Coronary artery (tissue), 2 donors: ENCODE data around the gene LATS2.

Experiments used
- DNase-seq: peaks from one replicate; pipeline ENCODE4 v3.0.0-alpha.2; 2017; ENCODE audit warnings: low spot score
- H3K27ac ChIP-seq, 2 donors: fragments of 200-600 bp; sonication (generic); one replicate each; pipeline ENCODE4 v1.5.1; 2016 to 2019
- H3K4me3 ChIP-seq: fragments of 200-600 bp; sonication (generic); 2 replicates; pipeline ENCODE4 v1.5.1; 2016; ENCODE audit warnings: mild to moderate bottlenecking, moderate library complexity
- CTCF ChIP-seq: fragments of 200-600 bp; sonication (generic); IDR thresholded peaks from one replicate; pipeline ENCODE4 v1.5.1; 2019; ENCODE audit warnings: antibody characterized with exemption

Gene LATS2

GRCh38 chr13:21066946-21067345 lies 5.6 kb upstream of the LATS2 start:
- no peak for TF ChIP-seq CTCF
- no peak for DNase-seq
- H3K4me3 ChIP-seq: no peak overlapping the region

DNA sequence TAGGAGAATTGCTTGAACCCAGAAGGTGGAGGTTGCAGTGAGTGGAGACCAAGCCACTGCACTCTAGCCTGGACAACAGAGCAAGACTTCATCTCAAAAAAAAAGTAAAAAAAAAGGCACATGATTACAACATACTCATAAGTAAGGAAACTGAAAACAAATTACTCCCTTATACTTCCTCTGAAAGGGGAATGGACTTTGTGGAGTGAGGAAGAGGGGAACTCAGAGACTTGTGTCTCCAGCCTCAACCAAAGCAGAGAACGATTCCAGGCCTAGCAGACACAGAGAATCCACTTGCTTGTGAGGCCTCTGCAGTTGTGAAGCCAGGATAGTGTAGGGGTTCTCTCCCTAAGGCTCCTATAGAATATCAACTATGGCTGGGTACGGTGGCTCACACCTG lies 4.3 kb upstream of the LATS2 start:
- H3K27ac ChIP-seq: peak overlapping the region in 1 of 2 donors; percentile 72
- H3K4me3 ChIP-seq: no peak overlapping the region
- no peak for DNase-seq
- no peak for TF ChIP-seq CTCF

More at GRCh38 chr13:21066946-21067345, 5.6 kb upstream of the LATS2 start:
- no peak overlapping the region for H3K27ac ChIP-seq

DNA sequence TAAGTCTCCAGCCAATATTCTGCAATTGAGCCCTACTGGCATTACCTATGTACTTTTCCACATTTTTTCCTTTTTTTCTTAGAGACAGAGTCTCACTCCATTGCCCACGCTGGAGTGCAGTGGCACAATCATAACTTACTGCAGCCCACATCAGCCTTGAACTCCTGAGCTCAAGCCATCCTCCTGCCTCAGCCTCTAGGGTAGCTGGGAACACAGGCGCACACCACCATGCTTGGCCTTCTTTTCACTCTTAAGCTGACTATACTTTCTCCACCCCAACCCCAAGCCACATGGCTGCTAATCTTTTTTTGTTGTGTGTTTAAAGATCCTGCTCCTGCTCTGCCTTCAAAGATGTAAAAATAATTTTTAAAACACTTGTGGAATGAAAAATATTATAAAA lies 1.6 kb upstream of the LATS2 start:
- no peak for DNase-seq
- Histone ChIP-seq H3K27ac (no peak overlapping the region), H3K4me3 (no peak overlapping the region)
- no peak for TF ChIP-seq CTCF

DNA sequence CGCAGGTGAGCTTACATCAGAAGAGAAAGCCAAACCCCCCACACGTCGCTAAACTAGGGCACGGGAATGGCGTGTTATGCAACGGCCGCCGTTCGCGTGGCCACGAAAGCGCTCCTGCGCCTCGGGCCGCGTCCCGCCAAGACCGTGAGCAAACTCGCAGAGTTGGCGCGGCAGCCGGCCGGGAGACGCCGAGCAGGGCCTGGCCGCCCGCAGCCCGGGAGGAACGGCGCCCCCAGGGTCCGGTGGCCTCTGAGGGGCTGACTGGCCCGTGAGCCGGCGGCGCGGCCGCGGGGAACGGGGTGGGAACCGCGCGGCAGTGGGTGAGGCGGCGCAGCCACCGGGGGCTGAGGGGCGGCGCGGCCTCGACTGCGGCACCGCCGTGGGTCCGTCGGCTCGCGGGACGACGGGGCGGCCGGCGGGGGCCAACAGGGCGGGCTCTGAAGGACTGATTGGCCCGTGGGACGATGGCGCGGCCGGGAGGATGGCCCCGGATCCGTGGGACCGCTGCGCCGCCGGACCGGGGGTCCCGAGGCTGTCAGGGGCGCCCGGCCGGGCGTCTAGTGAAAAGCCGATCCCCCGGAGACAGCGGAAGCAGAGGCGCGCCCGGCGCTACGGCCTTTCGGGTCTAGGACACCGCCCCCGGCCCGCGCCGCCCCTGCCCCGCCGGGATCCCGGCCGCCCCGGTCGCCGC lies 903 bp downstream of the LATS2 start:
- Histone ChIP-seq H3K4me3 (peak overlapping the region; percentile 100), H3K27ac (peak overlapping the region; percentile 100)
- DNase-seq: no peak
- TF ChIP-seq CTCF: no peak

GRCh38 chr13:21059641-21060337 lies 1.6 kb downstream of the LATS2 start:
- TF ChIP-seq CTCF: no peak
- peak overlapping the region; percentile 100 for H3K4me3 ChIP-seq
- no peak for DNase-seq
- peak overlapping the region; percentile 100 for H3K27ac ChIP-seq

DNA sequence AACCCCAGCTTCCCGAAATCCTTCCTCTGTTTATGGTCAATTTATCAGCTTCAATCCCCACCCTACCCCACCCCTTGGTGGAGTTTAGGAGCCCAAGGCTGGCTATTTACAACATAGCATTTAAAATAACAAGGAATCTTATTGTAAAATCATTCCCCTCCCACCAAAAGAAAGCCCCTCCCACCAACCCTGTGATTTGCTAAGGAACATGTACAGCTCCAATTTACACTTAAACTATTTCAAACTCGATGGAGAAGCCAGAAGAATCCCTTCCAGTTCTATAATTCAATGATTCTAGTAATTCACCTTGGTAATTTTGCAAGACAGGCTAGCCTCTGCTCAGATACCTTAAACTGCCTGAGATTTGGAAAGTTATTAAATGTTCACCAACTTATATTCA lies 3.0 kb downstream of the LATS2 start:
- Histone ChIP-seq H3K4me3 (peak overlapping the region; percentile 3), H3K27ac (peak overlapping the region in 1 of 2 donors; percentile 0)
- no peak for DNase-seq
- no peak for TF ChIP-seq CTCF
